Right forelimb (tissue), 1 donor: Measurements from ENCODE around the gene GALNT15.

ENCODE experiments used
- DNase-seq: peaks from one replicate; pipeline ENCODE4 v3.0.0-alpha.2; 2018

GALNT15 gene

DNA sequence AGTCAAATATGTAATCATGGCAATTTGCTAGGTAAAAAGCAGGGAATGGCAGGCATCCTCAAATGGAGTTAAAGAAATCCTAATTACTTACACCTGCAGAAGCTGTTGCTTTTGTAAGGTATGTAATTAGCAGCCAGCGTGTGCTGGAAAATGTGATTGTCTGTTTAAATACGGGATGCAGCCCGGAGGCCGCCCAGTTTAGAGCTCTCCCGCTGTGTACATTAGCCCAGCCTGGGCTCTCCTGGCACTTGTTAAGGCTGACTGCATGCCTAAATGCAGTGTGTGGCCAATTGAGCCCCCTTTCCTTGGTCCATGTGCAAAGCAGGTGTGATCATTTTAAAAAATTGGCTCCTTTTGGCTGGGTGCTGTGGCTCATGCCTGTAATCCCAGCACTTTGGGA is 81.2 kb downstream of the GALNT15 start:
- no peak for DNase-seq

DNA sequence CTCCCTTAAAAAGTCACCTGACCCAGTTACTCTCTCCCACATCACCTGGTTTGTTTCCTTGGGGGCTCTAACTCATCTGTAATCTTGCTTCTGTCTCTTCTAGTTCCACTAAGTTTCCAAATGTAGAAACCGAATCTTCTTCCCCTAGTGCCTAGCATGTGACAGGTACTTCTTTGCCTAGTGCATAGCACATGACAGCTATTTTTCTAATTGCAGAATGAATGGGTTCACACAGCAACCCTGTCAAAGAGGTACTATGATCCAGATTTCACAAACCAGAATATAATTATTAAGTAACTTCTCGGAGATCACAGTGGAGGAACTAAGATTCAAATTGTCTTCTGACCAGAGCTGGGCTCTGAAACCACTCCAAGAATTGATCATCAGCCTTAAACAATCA is 82.8 kb downstream of the GALNT15 start:
- no peak for DNase-seq

- DNase-seq: no peak
These were observed 83.7 kb downstream of the GALNT15 start for GRCh38 chr3:16258177-16258576.

DNA sequence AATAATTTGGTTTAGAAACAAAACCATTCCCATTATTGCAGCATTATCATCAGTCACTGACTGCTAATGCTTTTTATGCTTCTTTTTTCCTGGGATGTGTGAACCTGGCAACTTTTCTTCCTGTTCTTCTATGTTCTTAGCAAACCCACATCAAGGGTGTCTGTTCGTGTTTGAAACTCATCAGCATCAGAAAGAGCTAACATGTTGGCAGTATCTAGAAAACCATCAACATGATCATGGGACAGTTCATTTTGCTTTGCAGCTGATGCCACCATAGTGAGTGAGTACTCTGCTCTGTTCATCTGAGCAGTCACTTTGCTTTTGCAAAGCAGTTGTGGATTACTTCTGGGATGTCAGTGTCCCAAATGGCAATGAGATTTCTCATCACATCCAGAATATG is 84.4 kb downstream of the GALNT15 start:
- no peak for DNase-seq

GRCh38 chr3:16260046-16260445 is 85.6 kb downstream of the GALNT15 start:
- DNase-seq: no peak

DNA sequence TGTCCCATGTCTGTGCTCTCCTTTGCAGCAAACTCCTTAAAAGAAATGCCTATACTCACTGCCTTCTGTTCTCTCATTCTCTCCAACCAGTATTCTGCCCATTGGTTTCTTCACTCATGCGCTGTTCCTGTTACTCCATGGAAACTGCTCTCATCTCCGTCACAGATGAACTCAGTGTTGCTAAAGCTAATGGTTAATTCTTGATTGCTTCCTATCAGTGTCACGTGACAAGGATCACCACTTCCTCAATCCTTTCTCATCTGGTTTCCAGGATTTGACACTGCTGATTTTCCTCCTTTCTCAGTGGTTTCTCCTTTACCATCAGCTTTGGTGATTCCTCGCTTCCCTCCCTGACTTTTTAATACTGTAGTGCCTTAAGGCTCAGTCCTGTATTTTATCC is 87.7 kb downstream of the GALNT15 start:
- no peak for DNase-seq

DNA sequence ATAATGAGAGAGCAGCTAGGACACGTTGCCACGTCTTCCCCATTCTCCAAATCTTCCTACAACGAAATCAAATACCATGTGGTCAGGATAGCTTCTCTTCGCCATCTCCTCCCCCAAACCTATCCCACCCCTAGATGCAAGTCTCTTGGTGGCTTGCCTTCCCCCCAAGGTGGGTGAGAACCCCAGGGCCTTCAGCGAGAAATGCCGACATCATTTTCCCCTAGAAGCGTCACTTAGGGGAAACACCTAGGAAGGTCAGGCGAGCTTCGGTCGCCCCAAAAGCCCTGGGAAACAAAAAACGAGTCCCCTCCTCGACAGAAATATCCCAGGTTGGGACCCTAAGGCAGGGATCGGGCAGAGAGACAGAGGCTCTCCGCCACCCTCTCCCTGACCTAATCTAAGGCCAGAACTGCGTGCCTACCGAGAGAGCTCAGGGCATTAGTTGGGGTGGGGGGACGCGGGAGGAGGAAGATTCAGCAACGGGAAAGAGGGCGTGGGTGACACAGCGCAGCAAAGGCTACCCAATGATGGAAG is 89.8 kb downstream of the GALNT15 start:
- peak; percentile 50 for DNase-seq

DNA sequence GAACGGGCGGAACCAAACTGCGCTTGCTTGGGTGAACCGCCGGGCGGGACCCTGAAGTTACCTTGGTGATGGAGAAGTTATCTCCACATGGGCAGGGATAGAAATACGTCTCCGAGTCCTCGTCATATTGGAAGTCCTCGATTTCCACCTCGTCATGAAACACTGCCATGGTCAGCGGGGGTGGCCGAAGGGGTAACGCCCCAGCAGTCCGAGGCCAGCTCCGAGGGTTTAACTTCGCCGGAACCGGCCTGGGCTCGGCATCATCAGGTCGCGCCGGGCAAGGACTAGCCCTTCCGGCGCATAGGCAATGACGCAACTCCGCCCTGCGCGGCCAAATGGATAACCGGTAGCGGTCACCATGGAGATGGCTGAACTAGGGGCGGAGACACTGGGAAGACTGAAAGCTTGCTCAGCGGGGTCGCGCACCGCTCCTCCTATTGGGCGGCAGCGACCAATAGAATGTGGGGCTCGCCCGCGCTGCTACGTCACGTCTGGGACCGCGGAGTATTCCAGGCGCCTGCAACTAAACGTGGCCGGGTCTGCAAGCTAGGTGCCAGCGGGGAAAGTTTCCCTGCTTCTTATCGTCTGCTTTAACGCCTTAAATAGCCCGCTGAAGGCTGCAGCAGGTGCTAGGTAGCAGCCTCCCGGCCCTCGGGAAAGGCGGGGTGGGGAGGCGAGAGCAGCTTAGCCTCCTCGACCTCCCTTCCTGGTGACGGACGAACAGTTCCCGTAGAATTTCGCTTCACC is 90.4 kb downstream of the GALNT15 start, which contains the start of the genes DPH3 and OXNAD1:
DPH3 (minus strand) TSS at position 236 of the 747 bp plus-strand sequence; CDS start at position 169, 67 bp downstream.
OXNAD1 (plus strand) TSS at position 505 of the 747 bp plus-strand sequence. CDS start 5,741 bp downstream, outside the sequence.
- peak; percentile 100 for DNase-seq

DNA sequence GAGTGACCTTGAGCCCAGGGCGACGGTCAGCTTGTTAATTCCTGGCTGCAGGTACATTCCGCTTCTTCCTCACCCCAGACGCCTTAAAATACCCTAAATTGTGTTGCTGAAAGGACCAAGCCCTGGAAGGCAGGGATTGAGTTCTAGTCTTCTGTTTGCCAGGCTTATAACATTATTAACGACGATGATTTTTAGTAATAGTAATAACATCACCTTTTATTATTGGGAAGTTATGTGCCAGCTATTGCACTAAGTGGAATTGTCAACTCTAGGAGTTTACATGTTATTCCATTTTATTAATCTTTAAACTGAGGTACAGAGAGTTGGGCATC is 90.9 kb downstream of the GALNT15 start:
- DNase-seq: no peak

GRCh38 chr3:16266714-16267113 is 92.2 kb downstream of the GALNT15 start:
- no peak for DNase-seq

GRCh38 chr3:16270855-16271254 is 96.4 kb downstream of the GALNT15 start:
- DNase-seq: no peak

DNA sequence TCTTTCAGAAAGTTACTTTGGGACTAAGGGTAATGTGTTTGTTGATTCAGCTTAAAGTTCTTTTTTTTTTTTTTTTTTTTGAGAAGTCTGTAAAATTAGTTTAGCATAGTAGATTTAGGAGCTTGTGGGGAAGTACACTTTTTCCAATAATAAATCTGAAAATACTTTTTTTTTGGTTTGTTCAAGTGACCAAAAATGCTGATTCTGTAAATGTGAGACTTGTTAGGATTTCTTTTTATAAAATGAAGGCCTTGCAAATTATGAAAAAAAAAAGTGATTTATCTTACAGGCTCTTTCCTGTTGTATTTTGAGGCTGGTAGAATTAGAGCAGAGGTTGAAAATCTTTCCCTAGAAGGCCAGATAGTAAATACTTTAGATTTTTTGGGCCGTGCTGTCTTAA is 98.1 kb downstream of the GALNT15 start:
- no peak for DNase-seq

DNA sequence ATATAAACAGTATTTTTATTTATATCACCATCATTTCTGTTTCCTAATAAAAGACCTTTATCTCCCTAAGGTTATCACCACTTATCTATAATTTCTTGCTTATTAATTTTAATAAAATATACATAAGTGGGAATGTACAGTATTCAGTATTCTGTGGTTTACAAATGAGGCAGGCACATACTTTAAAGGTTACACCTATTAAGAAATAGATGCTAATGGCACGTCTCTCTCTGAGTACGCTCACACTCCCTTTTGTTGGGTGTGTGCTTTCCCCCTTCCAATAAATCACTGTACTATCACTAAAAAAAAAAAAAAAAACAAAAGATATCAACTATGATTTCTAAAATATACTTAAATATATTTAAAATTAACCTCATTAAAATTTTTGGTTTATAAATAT is 99.4 kb downstream of the GALNT15 start:
- no peak for DNase-seq

DNA sequence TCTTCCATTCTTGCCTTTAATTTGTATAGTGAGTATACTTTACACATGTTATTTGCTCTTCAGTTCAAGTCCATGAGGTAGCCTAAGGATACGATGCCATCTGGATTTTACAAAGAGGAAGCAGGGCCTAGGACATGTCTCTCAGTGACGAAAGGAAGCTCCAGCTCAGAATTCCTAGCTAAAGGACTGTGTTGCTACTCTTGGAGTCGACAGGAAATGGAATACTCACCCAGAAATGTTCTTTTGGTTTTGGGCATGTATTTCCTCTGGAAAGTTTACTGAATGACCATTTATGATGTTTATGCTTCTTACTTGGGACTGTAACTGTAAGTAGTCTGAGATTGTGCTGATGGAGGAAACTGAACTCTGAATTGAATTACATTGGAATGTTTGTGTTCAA is 103.0 kb downstream of the GALNT15 start:
- DNase-seq: no peak

DNA sequence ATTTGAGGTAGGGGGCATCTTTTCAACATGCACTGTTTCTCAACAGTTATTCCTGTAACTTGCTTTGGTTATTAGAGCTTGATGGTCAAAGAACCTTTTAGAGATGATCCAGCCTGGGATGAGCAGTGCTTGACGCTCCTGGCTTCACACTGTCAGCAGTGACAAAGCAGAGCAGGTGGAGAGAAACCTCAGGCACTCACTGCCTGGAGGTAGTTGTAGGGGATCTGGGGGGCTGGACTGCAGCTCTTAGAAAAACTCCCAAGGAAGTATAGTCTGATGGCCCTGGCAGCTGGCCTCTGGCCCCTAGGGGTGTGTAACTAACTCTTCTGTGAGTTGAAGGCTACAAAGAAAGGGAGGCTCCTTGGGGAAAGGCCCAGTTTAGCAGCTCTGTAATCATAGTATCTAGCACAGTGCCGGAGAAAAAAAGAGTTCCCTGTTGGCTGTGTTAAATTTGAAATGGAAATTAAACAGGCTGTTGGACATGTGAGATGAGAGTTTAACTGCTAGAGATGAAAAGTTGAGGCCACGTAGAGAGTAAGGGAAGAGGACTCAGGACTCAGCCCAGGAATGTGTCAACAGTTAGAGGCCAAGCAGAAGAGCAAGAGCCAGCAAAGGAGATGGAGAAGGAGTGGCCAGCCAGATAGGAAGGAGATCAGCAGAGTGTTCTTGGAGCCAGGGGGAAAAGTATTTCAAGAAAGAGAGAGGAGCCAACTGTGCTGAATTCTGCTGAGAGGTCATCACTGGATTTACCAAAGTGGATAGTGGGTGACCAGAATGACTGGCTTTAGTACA is 104.7 kb downstream of the GALNT15 start:
- no peak for DNase-seq

- no peak for DNase-seq
These were observed 106.2 kb downstream of the GALNT15 start for GRCh38 chr3:16280671-16281070.
